PC-9 (cell line): Measurements from ENCODE around the gene ARID2. TPM values are rescaled to one million over a fixed set of nuclear protein-coding genes. Genes with fewer than 3 reads are reported as not detected.

ENCODE experiments used
- BruUV-seq: library from RNA; stranded (reverse); fragments of 400-500 nt; replicated peaks from 2 replicates; lab custom pipeline; 2021; lab: Mats Ljungman, UMichigan
- CTCF ChIA-PET: fragments of 300-600 bp; sonication (Branson Sonifier 250); formaldehyde crosslinking; loops from one replicate; lab custom pipeline; 2022; ENCODE audit warnings: antibody characterized with exemption; lab: Charles Lee
- POLR2A ChIA-PET: fragments of 300-600 bp; sonication (Branson Sonifier 250); formaldehyde crosslinking; loops from one replicate; lab custom pipeline; 2022; ENCODE audit warnings: antibody characterized with exemption; ENCODE audit not compliant: unreplicated experiment; lab: Charles Lee
- DNase-seq, 2 experiments: peaks; one replicate each; pipeline versions ENCODE4 v3.0.0 to v3.0.0-alpha.2; 2015 to 2022; ENCODE audit warnings: mixed read lengths in 1 of 2
- H2AFZ ChIP-seq: fragments of 200-600 bp; sonication (generic); 2 replicates; pipeline ENCODE4 v1.8.1; 2017; ENCODE audit warnings: antibody characterized with exemption
- H3F3A ChIP-seq: fragments of 200-600 bp; sonication (generic); 2 replicates; pipeline ENCODE4 v1.8.1; 2017; ENCODE audit warnings: antibody characterized with exemption, mild to moderate bottlenecking, low read depth; ENCODE audit not compliant: insufficient read depth
- H3K27ac ChIP-seq: fragments of 200-600 bp; sonication (generic); 2 replicates; pipeline ENCODE4 v1.6.1; 2016; ENCODE audit warnings: mixed run types
- H3K27me3 ChIP-seq: fragments of 200-600 bp; sonication (generic); 2 replicates; pipeline ENCODE4 v1.6.1; 2016; ENCODE audit warnings: low read depth, mixed run types; ENCODE audit not compliant: insufficient read depth
- H3K36me3 ChIP-seq: fragments of 200-600 bp; sonication (generic); 2 replicates; pipeline ENCODE4 v1.6.1; 2016; ENCODE audit warnings: low read depth, mixed run types
- H3K4me1 ChIP-seq: fragments of 200-600 bp; sonication (generic); replicated peaks from 2 replicates; pipeline ENCODE4 v1.6.1; 2016; ENCODE audit warnings: mixed run types; ENCODE audit not compliant: insufficient read depth
- H3K4me2 ChIP-seq: fragments of 200-600 bp; sonication (generic); 2 replicates; pipeline ENCODE4 v1.6.1; 2017; ENCODE audit warnings: mixed run types
- H3K4me3 ChIP-seq: fragments of 200-600 bp; sonication (generic); 2 replicates; pipeline ENCODE4 v1.6.1; 2016; ENCODE audit warnings: mixed run types
- H3K79me2 ChIP-seq: fragments of 200-600 bp; sonication (generic); 2 replicates; pipeline ENCODE4 v1.6.1; 2017; ENCODE audit warnings: low read depth, mixed run types
- H3K9me2 ChIP-seq: fragments of 200-600 bp; sonication (generic); 2 replicates; pipeline ENCODE4 v1.8.1; 2017; ENCODE audit warnings: mild to moderate bottlenecking; ENCODE audit not compliant: insufficient read depth
- H3K9me3 ChIP-seq: fragments of 200-600 bp; sonication (generic); 2 replicates; pipeline ENCODE4 v1.8.1; 2016; ENCODE audit warnings: low read depth; ENCODE audit not compliant: insufficient read depth
- H4K20me1 ChIP-seq: fragments of 200-600 bp; sonication (generic); 2 replicates; pipeline ENCODE4 v1.8.1; 2017; ENCODE audit not compliant: insufficient read depth
- EZH2 ChIP-seq: fragments of 200-600 bp; sonication (generic); IDR thresholded peaks from 2 replicates; pipeline ENCODE4 v1.8.0; 2017; ENCODE audit warnings: antibody characterized with exemption, low read depth
- intact Hi-C: fragments of 100-400 bp; cut with micrococcal nuclease; formaldehyde crosslinking; loops from one replicate; pipeline ENCODE4 v1.10.0; 2022; ENCODE audit not compliant: unreplicated experiment
- total RNA-seq: library from RNA; stranded (reverse); gene quantifications from 2 replicates; pipeline ENCODE4 v1.2.3, GENCODE V29; 2021
- TF ChIP-seq, protein P1 (sequence below): fragments of 200-600 bp; sonication (generic); conservative IDR thresholded peaks from 2 replicates; pipeline ENCODE4 v1.6.1; 2017; ENCODE audit warnings: mixed run types, antibody characterized with exemption, mild to moderate bottlenecking, moderate library complexity

Gene ARID2
- total RNA-seq, 1 experiment from 2014 or later = 24.6 TPM

DNA sequence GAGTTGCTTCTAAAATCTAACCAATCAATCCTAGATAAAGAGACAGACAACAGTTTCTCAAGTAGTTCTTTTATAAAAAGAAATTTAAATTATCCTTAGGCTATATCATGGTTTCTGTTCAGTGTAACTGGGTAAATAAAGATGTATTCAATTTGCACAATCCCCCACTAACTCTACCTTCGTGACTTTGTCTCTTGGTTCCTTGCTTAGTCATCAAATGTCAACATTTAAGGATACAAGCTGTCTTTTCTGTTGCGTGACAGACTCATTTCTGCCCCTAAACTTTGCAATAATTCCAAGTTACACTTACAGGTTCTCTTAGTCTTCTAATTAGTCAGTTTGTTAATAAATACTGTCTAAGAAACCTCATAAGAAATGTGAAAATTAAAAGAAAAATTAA lies 210.3 kb downstream of the ARID2 start:
- CTCF ChIA-PET = no interaction called here
- H3K9me3 ChIP-seq = no peaks in the 10 kb centered on the region
- no peaks in the 10 kb centered on the region for H3K27me3 ChIP-seq
- no peak overlapping the region for H3K27ac ChIP-seq
- H3K9me2 ChIP-seq = no peaks in the 10 kb centered on the region
- H3K4me3 ChIP-seq = no peak overlapping the region
- DNase-seq = no peak
- H4K20me1 ChIP-seq = no peaks in the 10 kb centered on the region
- BruUV-seq = no TSS peak
- intact Hi-C loops = no loop called here
- H3K4me2 ChIP-seq = no peak overlapping the region
- TF ChIP-seq, protein P1, sequence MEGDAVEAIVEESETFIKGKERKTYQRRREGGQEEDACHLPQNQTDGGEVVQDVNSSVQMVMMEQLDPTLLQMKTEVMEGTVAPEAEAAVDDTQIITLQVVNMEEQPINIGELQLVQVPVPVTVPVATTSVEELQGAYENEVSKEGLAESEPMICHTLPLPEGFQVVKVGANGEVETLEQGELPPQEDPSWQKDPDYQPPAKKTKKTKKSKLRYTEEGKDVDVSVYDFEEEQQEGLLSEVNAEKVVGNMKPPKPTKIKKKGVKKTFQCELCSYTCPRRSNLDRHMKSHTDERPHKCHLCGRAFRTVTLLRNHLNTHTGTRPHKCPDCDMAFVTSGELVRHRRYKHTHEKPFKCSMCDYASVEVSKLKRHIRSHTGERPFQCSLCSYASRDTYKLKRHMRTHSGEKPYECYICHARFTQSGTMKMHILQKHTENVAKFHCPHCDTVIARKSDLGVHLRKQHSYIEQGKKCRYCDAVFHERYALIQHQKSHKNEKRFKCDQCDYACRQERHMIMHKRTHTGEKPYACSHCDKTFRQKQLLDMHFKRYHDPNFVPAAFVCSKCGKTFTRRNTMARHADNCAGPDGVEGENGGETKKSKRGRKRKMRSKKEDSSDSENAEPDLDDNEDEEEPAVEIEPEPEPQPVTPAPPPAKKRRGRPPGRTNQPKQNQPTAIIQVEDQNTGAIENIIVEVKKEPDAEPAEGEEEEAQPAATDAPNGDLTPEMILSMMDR = no peak
- no peak for TF ChIP-seq EZH2
- POLR2A ChIA-PET = interaction anchor here (0.7 kb wide), 1 partner anchor 303 kb away, joined by 10 read pairs; no protein-coding TSS in a partner anchor
- H3K36me3 ChIP-seq = peaks cover 19% of the 10 kb centered on the region
- H3K79me2 ChIP-seq = no peaks in the 10 kb centered on the region
- no peaks in the 10 kb centered on the region for H3K4me1 ChIP-seq
- H2AFZ ChIP-seq = no peak overlapping the region
- H3F3A ChIP-seq = no peaks in the 10 kb centered on the region

DNA sequence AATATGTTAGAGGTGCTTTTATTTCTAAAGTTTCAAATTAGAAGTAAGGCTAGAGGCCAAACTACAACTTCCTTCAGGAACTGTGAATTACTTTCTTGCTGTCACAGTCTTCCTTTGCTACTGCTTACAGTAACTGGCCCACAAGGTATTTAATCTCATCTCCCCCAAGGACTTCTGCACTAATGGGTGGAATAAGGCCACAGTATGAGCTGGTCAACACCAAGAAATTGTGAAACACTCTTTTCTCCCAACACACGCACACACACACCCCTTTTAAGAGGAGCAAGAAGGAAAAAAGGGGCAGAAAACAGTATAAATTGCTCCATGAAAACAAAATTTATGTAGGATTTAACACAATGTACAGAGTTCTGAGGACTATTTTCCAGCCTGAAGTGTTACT lies 215.3 kb downstream of the ARID2 start:
- Histone ChIP-seq H3K4me1 (no peaks in the 10 kb centered on the region), H3K9me3 (no peaks in the 10 kb centered on the region), H3K79me2 (no peaks in the 10 kb centered on the region), H3K36me3 (peaks cover 40% of the 10 kb centered on the region), H3K27me3 (no peaks in the 10 kb centered on the region), H3K4me3 (no peak overlapping the region), H2AFZ (no peak overlapping the region), H3F3A (no peaks in the 10 kb centered on the region), H3K9me2 (no peaks in the 10 kb centered on the region), H3K27ac (no peak overlapping the region), H4K20me1 (no peaks in the 10 kb centered on the region), H3K4me2 (no peak overlapping the region)
- intact Hi-C loops = no loop called here
- BruUV-seq = no TSS peak
- ChIA-PET POLR2A (no interaction called here), CTCF (no interaction called here)
- TF ChIP-seq, protein P1 = no peak
- no peak for TF ChIP-seq EZH2
- DNase-seq = no peak

DNA sequence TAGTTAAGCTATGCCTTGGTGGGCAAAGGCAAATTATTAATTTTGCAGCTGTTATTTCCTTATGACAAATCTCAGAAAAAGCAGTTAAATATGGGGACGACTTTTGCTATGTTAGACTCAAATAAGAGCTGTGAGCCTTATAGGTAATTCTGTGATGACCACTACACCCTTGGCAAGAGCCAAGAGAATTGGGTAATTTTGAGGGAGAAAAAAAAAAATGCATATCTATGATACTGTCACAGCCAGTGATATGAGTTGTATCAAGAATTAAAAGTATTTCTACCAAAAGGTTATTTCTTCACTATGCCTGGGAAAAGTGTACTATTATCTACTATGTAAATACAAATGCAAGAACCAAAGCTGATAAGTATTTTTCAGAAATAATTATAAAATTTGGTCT lies 216.9 kb downstream of the ARID2 start:
- Histone ChIP-seq H3K9me2 (no peaks in the 10 kb centered on the region), H3K9me3 (no peaks in the 10 kb centered on the region), H3K27ac (no peak overlapping the region), H3K36me3 (peaks cover 37% of the 10 kb centered on the region), H3K4me1 (no peaks in the 10 kb centered on the region), H3F3A (no peaks in the 10 kb centered on the region), H3K79me2 (no peaks in the 10 kb centered on the region), H3K27me3 (no peaks in the 10 kb centered on the region), H3K4me2 (no peak overlapping the region), H3K4me3 (no peak overlapping the region), H2AFZ (no peak overlapping the region), H4K20me1 (no peaks in the 10 kb centered on the region)
- no TSS peak for BruUV-seq
- no peak for DNase-seq
- TF ChIP-seq, protein P1 = no peak
- TF ChIP-seq EZH2 = no peak
- ChIA-PET CTCF (no interaction called here), POLR2A (no interaction called here)
- intact Hi-C loops = no loop called here
